DND-41 (cell line): Measurements from ENCODE around the gene INHBC.

Experiments used
- ATAC-seq: fragments of 200-7000 bp; cut with Tn5 transposase; 3 replicates; pipeline ENCODE4 v1.9.1; 2021; ENCODE audit warnings: low read depth; ENCODE audit not compliant: insufficient read depth
- DNase-seq: peaks from one replicate; pipeline ENCODE4 v3.0.0-alpha.2; 2020
- H2AFZ ChIP-seq: 2 replicates; pipeline ENCODE4 v1.6.0; 2012; ENCODE audit warnings: low read depth, low read length
- H3K27ac ChIP-seq: 2 replicates; pipeline ENCODE4 v1.5.1; 2012; ENCODE audit warnings: low read length, inconsistent platforms
- H3K27me3 ChIP-seq: fragments of 200-600 bp; sonication (generic); 2 replicates; pipeline ENCODE4 v1.6.0; 2012; ENCODE audit warnings: low read length, mild to moderate bottlenecking, inconsistent platforms; ENCODE audit not compliant: insufficient read depth, poor library complexity
- H3K36me3 ChIP-seq: 2 replicates; pipeline ENCODE4 v1.5.1; 2012; ENCODE audit warnings: low read length, inconsistent platforms; ENCODE audit not compliant: insufficient read depth
- H3K4me1 ChIP-seq: 2 replicates; pipeline ENCODE4 v1.5.1; 2012; ENCODE audit warnings: mild to moderate bottlenecking, low read length; ENCODE audit not compliant: insufficient read depth
- H3K4me2 ChIP-seq: 2 replicates; pipeline ENCODE4 v1.6.0; 2012; ENCODE audit warnings: mild to moderate bottlenecking, moderate library complexity, low read length, inconsistent platforms; ENCODE audit not compliant: insufficient read depth
- H3K4me3 ChIP-seq, 2 experiments: fragments of 200-600 bp in 1 of 2; shearing (Covaris generic) in 1 of 2; 2 replicates each; pipeline ENCODE4 v1.5.1; 2012 to 2016; ENCODE audit warnings: inconsistent platforms in 2 of 2, low read length in 2 of 2, mild to moderate bottlenecking in 2 of 2, low read depth in 1 of 2, moderate library complexity in 1 of 2
- H3K79me2 ChIP-seq: 2 replicates; pipeline ENCODE4 v1.6.0; 2012; ENCODE audit warnings: low read length, inconsistent platforms; ENCODE audit not compliant: insufficient read depth
- H3K9ac ChIP-seq: 2 replicates; pipeline ENCODE4 v1.6.0; 2012; ENCODE audit warnings: low read depth, mild to moderate bottlenecking, inconsistent platforms, low read length, moderate library complexity
- H3K9me3 ChIP-seq: 2 replicates; pipeline ENCODE4 v1.5.1; 2012; ENCODE audit warnings: low read length, moderate library complexity, mild to moderate bottlenecking, inconsistent platforms; ENCODE audit not compliant: insufficient read depth, severe bottlenecking
- H4K20me1 ChIP-seq: 2 replicates; pipeline ENCODE4 v1.6.0; 2012; ENCODE audit warnings: low read length; ENCODE audit not compliant: insufficient read depth
- EZH2 ChIP-seq: IDR thresholded peaks from 3 replicates; pipeline ENCODE4 v1.6.1; 2012; ENCODE audit warnings: borderline replicate concordance, low read depth, mild to moderate bottlenecking, moderate library complexity, low read length, inconsistent platforms; ENCODE audit not compliant: severe bottlenecking
- TF ChIP-seq, protein P1 (sequence below): IDR thresholded peaks from 2 replicates; pipeline ENCODE4 v1.5.1; 2012; ENCODE audit warnings: borderline replicate concordance, low read length, moderate library complexity, mild to moderate bottlenecking; ENCODE audit not compliant: poor library complexity, severe bottlenecking; ENCODE audit errors: extremely low read depth

The INHBC gene

GRCh38 chr12:57462912-57463253, 28.3 kb downstream of the INHBC start:
- Histone ChIP-seq H3K9me3 (no peaks in the 10 kb centered on the region), H3K79me2 (no peaks in the 10 kb centered on the region), H3K36me3 (no peaks in the 10 kb centered on the region), H2AFZ (peak overlapping the region; percentile 71; the same call in 1 of the 2 replicates), H3K9ac (no peak overlapping the region; the same call in 1 of the 2 replicates), H3K27ac (no peak overlapping the region), H3K27me3 (peaks cover 7% of the 10 kb centered on the region), H3K4me2 (peak overlapping the region; percentile 96), H3K4me3 (peak overlapping the region in 1 of 2 experiments; percentile 70; a peak in 1 of 4 replicates), H3K4me1 (peaks cover 44% of the 10 kb centered on the region), H4K20me1 (no peaks in the 10 kb centered on the region)
- ATAC-seq = no peak
- TF ChIP-seq EZH2 = no peak
- TF ChIP-seq, protein P1, sequence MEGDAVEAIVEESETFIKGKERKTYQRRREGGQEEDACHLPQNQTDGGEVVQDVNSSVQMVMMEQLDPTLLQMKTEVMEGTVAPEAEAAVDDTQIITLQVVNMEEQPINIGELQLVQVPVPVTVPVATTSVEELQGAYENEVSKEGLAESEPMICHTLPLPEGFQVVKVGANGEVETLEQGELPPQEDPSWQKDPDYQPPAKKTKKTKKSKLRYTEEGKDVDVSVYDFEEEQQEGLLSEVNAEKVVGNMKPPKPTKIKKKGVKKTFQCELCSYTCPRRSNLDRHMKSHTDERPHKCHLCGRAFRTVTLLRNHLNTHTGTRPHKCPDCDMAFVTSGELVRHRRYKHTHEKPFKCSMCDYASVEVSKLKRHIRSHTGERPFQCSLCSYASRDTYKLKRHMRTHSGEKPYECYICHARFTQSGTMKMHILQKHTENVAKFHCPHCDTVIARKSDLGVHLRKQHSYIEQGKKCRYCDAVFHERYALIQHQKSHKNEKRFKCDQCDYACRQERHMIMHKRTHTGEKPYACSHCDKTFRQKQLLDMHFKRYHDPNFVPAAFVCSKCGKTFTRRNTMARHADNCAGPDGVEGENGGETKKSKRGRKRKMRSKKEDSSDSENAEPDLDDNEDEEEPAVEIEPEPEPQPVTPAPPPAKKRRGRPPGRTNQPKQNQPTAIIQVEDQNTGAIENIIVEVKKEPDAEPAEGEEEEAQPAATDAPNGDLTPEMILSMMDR = no peak
- no peak for DNase-seq

DNA sequence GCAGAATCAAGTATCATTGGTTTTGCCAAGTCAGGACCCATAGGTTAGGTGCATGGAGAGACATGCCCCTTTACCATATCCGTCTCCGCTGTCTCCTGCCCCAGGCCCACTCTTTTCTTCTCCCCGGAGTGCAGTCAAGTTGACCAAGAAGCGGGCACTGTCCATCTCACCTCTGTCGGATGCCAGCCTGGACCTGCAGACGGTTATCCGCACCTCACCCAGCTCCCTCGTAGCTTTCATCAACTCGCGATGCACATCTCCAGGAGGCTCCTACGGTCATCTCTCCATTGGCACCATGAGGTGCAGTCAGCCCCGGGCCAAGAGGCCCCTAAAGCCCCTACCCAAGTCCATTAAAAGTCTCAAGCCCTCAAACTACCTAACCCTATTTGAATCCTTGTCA, 30.0 kb downstream of the INHBC start:
- no peaks in the 10 kb centered on the region for H4K20me1 ChIP-seq
- H3K4me3 ChIP-seq = no peak overlapping the region
- H3K9ac ChIP-seq = no peak overlapping the region
- no peaks in the 10 kb centered on the region for H3K9me3 ChIP-seq
- H3K4me2 ChIP-seq = no peak overlapping the region
- H3K27ac ChIP-seq = no peak overlapping the region
- TF ChIP-seq EZH2 = no peak
- no peak for ATAC-seq
- no peak overlapping the region for H2AFZ ChIP-seq
- H3K4me1 ChIP-seq = peaks cover 30% of the 10 kb centered on the region
- peaks cover 7% of the 10 kb centered on the region for H3K27me3 ChIP-seq
- H3K79me2 ChIP-seq = no peaks in the 10 kb centered on the region
- DNase-seq = no peak
- peaks cover 5% of the 10 kb centered on the region for H3K36me3 ChIP-seq

DNA sequence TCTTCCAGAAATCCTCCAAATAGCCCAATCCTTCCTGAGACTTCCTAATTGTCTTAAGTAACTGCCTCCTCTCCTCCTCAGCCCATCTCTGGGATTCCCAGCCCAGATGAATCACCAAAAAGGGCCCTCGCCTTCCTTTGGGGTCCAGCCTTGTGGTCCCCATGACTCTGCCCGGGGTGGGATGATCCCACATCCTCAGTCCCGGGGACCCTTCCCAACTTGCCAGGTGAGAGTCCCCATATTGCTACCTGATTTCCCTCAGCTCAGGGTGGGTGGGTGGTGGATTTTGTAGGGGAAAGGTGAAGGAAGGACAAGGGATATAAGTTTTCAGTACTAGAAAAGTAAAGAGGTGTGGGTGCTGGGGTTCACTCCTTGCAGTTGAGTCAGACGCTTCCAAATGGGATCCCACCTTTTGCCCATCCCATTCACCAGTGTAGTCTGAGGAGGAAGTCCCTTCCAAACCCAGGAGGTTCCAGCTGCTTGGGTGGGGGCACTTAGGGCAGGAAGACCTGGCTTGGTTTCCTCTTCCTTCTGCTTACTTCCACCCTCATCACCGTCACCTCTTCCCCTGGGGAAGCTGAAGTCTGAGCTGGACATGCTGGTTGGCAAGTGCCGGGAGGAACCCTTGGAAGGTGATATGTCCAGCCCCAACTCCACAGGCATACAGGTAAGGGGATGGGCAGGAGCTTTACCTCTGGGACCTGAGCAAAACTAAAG, 30.6 kb downstream of the INHBC start:
- Histone ChIP-seq H3K9ac (no peak overlapping the region), H2AFZ (no peak overlapping the region), H3K79me2 (no peaks in the 10 kb centered on the region), H3K27me3 (peaks cover 7% of the 10 kb centered on the region), H3K4me1 (peaks cover 28% of the 10 kb centered on the region), H3K4me2 (no peak overlapping the region), H3K27ac (no peak overlapping the region), H3K9me3 (no peaks in the 10 kb centered on the region), H4K20me1 (no peaks in the 10 kb centered on the region), H3K4me3 (no peak overlapping the region), H3K36me3 (peaks cover 5% of the 10 kb centered on the region)
- TF ChIP-seq, protein P1 = no peak
- no peak for TF ChIP-seq EZH2
- ATAC-seq (no peak), DNase-seq (no peak)

DNA sequence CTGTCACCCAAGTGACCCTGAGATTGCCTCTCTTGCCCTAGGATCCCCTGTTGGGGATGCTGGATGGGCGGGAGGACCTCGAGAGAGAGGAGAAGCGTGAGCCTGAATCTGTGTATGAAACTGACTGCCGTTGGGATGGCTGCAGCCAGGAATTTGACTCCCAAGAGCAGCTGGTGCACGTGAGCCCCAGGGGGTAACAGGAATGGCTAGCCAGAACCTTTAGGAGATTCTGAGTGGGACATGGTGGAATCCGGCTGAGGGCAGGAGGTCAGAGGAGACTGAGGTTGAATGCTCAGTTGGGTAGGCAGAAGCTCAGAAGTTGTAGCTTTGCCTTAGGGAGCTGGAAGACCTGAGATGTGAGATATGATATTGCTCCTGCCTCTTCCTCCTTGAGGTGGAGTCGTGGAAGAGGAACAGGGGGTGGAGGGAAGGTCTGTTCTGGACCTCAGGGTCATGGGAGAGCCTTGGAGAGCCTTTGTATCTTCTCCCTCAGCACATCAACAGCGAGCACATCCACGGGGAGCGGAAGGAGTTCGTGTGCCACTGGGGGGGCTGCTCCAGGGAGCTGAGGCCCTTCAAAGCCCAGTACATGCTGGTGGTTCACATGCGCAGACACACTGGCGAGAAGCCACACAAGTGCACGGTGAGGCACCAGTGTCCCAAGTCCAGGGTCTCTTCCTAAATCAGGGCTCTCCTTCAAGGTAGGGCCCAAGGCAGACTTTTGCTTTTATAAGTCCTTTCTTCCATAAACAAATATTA, 31.3 kb downstream of the INHBC start:
- H3K27me3 ChIP-seq = peaks cover 2% of the 10 kb centered on the region
- H3K79me2 ChIP-seq = no peaks in the 10 kb centered on the region
- peaks cover 5% of the 10 kb centered on the region for H3K36me3 ChIP-seq
- no peak for TF ChIP-seq EZH2
- H3K4me1 ChIP-seq = peaks cover 20% of the 10 kb centered on the region
- H3K9me3 ChIP-seq = no peaks in the 10 kb centered on the region
- no peak overlapping the region for H3K27ac ChIP-seq
- no peak overlapping the region for H2AFZ ChIP-seq
- no peak for DNase-seq
- H4K20me1 ChIP-seq = no peaks in the 10 kb centered on the region
- no peak overlapping the region for H3K4me2 ChIP-seq
- H3K9ac ChIP-seq = no peak overlapping the region
- no peak for ATAC-seq
- H3K4me3 ChIP-seq = no peak overlapping the region
